Stomach (tissue), 4 donors: Measurements from ENCODE around the gene RIMBP2.

ENCODE experiments used
- CTCF ChIP-seq, 7 experiments: fragments of 450-650 bp in 4 of 7; fragments of 200-600 bp in 3 of 7; sonication (generic) in 3 of 7; IDR thresholded peaks; one replicate each; pipeline ENCODE4 v1.5.1; 2016 to 2019; ENCODE audit warnings: antibody characterized with exemption in 7 of 7, control low read depth in 2 of 7, mild to moderate bottlenecking in 1 of 7
- POLR2AphosphoS5 ChIP-seq, 3 donors: sonication (generic); formaldehyde crosslinking; IDR thresholded peaks; one replicate each; pipeline ENCODE4 v1.6.1; 2016; ENCODE audit warnings: antibody characterized with exemption in 3 of 3

- TF ChIP-seq CTCF (IDR thresholded peaks at IDR 0.05) (no peak), POLR2AphosphoS5 (IDR thresholded peaks at IDR 0.05) (no peak)
These were observed 47.6 kb downstream of the RIMBP2 start for GRCh38 chr12:130668286-130669204.
